ENCODE results near the gene FARP1. TPM values are rescaled to one million over a fixed set of nuclear protein-coding genes. Genes with fewer than 3 reads are reported as not detected.

FARP1 gene
- total RNA-seq, 2 donors from 2014 or later = 0.55 to 2.4 TPM

GRCh38 chr13:98239162-98240076, 96.5 kb downstream of the FARP1 start:
- Mint-ChIP-seq H3K4me1 (ENCODE audit: low read depth) (no peaks in the 10 kb centered on the region), H3K4me3 (no peak overlapping the region), H3K9me3 (no peaks in the 10 kb centered on the region)

DNA sequence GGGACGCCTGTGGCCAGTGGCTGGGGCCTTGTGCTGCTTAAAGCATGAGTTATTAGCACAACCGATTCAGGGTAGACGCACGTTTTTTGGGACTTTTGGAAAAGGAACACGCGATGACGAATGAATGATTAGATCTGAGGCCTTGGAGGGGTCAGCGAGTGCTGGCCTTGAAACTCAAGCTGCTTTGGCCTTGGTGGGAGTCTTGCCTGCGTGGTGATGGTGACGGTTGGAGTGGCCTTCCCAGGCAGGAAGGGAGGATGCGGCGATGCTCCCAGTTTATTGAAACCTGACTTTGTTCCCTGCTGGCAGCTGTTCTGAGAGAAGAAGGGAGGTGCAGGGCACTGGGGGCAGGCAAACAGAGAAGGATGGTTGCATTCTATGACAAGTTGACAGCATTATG, 97.2 kb downstream of the FARP1 start:
- H3K4me1 Mint-ChIP-seq (ENCODE audit: low read depth) = no peaks in the 10 kb centered on the region
- no peak overlapping the region for H3K4me3 Mint-ChIP-seq
- no peaks in the 10 kb centered on the region for H3K9me3 Mint-ChIP-seq
- DNase-seq (no peak), ATAC-seq (replicated peaks in 1 of 2) (no peak)
- no peaks in the 10 kb centered on the region for H3K36me3 Mint-ChIP-seq (ENCODE audit: insufficient read depth in 2 of 2)
- H3K27me3 Mint-ChIP-seq (ENCODE audit: low read depth) = no peaks in the 10 kb centered on the region
- no peak overlapping the region for H3K27ac Mint-ChIP-seq

More at GRCh38 chr13:98239162-98240076, 96.5 kb downstream of the FARP1 start:
- no peaks in the 10 kb centered on the region for H3K36me3 Mint-ChIP-seq (ENCODE audit: insufficient read depth in 2 of 2)
- no peak for ATAC-seq (replicated peaks in 1 of 2)
- no peak overlapping the region for H3K27ac Mint-ChIP-seq
- no peak for DNase-seq
- no peaks in the 10 kb centered on the region for H3K27me3 Mint-ChIP-seq (ENCODE audit: low read depth)

DNA sequence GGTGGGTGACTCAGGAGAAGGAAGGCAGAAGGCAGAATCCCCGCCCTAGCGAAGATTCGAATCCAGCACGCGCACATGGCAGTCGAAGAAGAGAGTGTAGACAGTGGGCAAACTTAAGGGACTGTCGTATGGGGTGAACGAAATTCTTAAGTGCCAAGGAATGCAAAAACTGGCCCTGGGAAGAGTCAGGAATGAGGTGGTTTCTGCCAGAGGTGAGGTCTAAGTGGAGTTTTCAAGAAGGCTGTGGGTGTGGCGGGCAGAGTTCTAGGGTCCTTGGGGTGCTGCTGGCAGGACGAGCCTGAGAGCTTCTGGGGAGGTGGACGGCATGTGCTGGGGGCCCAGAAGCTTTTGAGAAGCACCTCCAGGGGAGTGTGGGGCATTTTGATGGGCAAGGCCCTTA, 98.1 kb downstream of the FARP1 start:
- ATAC-seq (replicated peaks in 1 of 2) (no peak), DNase-seq (no peak)
- Mint-ChIP-seq H3K4me1 (ENCODE audit: low read depth) (no peaks in the 10 kb centered on the region), H3K4me3 (no peak overlapping the region), H3K27ac (no peak overlapping the region), H3K36me3 (ENCODE audit: insufficient read depth in 2 of 2) (no peaks in the 10 kb centered on the region), H3K9me3 (no peaks in the 10 kb centered on the region), H3K27me3 (ENCODE audit: low read depth) (no peaks in the 10 kb centered on the region)

GRCh38 chr13:98241976-98242375, 99.1 kb downstream of the FARP1 start:
- no peaks in the 10 kb centered on the region for H3K4me1 Mint-ChIP-seq (ENCODE audit: low read depth)
- no peak overlapping the region for H3K27ac Mint-ChIP-seq
- DNase-seq = no peak
- ATAC-seq (replicated peaks in 1 of 2) = no peak
- no peaks in the 10 kb centered on the region for H3K36me3 Mint-ChIP-seq (ENCODE audit: insufficient read depth in 2 of 2)
- no peaks in the 10 kb centered on the region for H3K9me3 Mint-ChIP-seq
- no peak overlapping the region for H3K4me3 Mint-ChIP-seq
- H3K27me3 Mint-ChIP-seq (ENCODE audit: low read depth) = no peaks in the 10 kb centered on the region

- no peak for ATAC-seq (replicated peaks in 1 of 2)
- no peaks in the 10 kb centered on the region for H3K27me3 Mint-ChIP-seq (ENCODE audit: low read depth)
- H3K4me1 Mint-ChIP-seq (ENCODE audit: low read depth) = no peaks in the 10 kb centered on the region
- H3K36me3 Mint-ChIP-seq (ENCODE audit: insufficient read depth in 2 of 2) = no peaks in the 10 kb centered on the region
- H3K9me3 Mint-ChIP-seq = no peaks in the 10 kb centered on the region
- no peak overlapping the region for H3K27ac Mint-ChIP-seq
- DNase-seq = no peak
- no peak overlapping the region for H3K4me3 Mint-ChIP-seq
Observed at GRCh38 chr13:98242403-98242802, 99.5 kb downstream of the FARP1 start.

DNA sequence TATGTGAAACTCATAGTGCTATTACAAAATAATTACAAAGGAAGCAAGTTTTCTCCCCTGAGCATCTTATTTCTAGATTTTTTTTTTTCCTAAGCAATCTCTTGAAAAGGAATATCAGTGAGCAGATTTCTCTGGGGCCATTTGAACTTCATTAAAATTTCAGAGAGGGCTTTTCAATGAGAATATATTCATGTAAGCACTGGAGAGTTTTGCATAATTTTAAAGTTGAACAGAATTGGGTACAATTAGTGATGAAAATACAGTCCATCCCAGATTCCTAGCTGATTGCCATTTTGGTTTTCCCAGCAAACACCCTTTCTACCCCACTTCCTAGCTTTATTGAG, 101.0 kb downstream of the FARP1 start:
- Mint-ChIP-seq H3K9me3 (no peaks in the 10 kb centered on the region), H3K27ac (no peak overlapping the region), H3K4me3 (no peak overlapping the region), H3K4me1 (ENCODE audit: low read depth) (no peaks in the 10 kb centered on the region), H3K36me3 (ENCODE audit: insufficient read depth in 2 of 2) (no peaks in the 10 kb centered on the region), H3K27me3 (ENCODE audit: low read depth) (no peaks in the 10 kb centered on the region)
- DNase-seq (no peak), ATAC-seq (replicated peaks in 1 of 2) (no peak)

- Mint-ChIP-seq H3K27me3 (ENCODE audit: low read depth) (no peaks in the 10 kb centered on the region), H3K4me1 (ENCODE audit: low read depth) (no peaks in the 10 kb centered on the region), H3K27ac (no peak overlapping the region), H3K9me3 (no peaks in the 10 kb centered on the region), H3K36me3 (ENCODE audit: insufficient read depth in 2 of 2) (no peaks in the 10 kb centered on the region), H3K4me3 (no peak overlapping the region)
- DNase-seq = no peak
- no peak for ATAC-seq (replicated peaks in 1 of 2)
Observed at GRCh38 chr13:98246538-98247172, 103.8 kb downstream of the FARP1 start.

GRCh38 chr13:98251708-98252107, 108.8 kb downstream of the FARP1 start:
- no peaks in the 10 kb centered on the region for H3K4me1 Mint-ChIP-seq (ENCODE audit: low read depth)
- DNase-seq (no peak), ATAC-seq (replicated peaks in 1 of 2) (no peak)
- peaks cover 10% of the 10 kb centered on the region for H3K27me3 Mint-ChIP-seq (ENCODE audit: low read depth)
- no peaks in the 10 kb centered on the region for H3K9me3 Mint-ChIP-seq
- no peak overlapping the region for H3K27ac Mint-ChIP-seq
- H3K36me3 Mint-ChIP-seq (ENCODE audit: insufficient read depth in 2 of 2) = no peaks in the 10 kb centered on the region
- no peak overlapping the region for H3K4me3 Mint-ChIP-seq

GRCh38 chr13:98252931-98253470, 110.1 kb downstream of the FARP1 start:
- DNase-seq (no peak), ATAC-seq (replicated peaks in 1 of 2) (no peak)
- no peak overlapping the region for H3K4me3 Mint-ChIP-seq
- no peak overlapping the region for H3K27ac Mint-ChIP-seq
- peaks cover 10% of the 10 kb centered on the region for H3K27me3 Mint-ChIP-seq (ENCODE audit: low read depth)
- no peaks in the 10 kb centered on the region for H3K9me3 Mint-ChIP-seq
- no peaks in the 10 kb centered on the region for H3K36me3 Mint-ChIP-seq (ENCODE audit: insufficient read depth in 2 of 2)
- H3K4me1 Mint-ChIP-seq (ENCODE audit: low read depth) = no peaks in the 10 kb centered on the region

GRCh38 chr13:98253526-98253925, 110.6 kb downstream of the FARP1 start:
- Mint-ChIP-seq H3K9me3 (no peaks in the 10 kb centered on the region), H3K27me3 (ENCODE audit: low read depth) (peaks cover 10% of the 10 kb centered on the region), H3K27ac (no peak overlapping the region), H3K4me3 (no peak overlapping the region), H3K4me1 (ENCODE audit: low read depth) (no peaks in the 10 kb centered on the region), H3K36me3 (ENCODE audit: insufficient read depth in 2 of 2) (no peaks in the 10 kb centered on the region)
- DNase-seq (no peak), ATAC-seq (replicated peaks in 1 of 2) (no peak)

DNA sequence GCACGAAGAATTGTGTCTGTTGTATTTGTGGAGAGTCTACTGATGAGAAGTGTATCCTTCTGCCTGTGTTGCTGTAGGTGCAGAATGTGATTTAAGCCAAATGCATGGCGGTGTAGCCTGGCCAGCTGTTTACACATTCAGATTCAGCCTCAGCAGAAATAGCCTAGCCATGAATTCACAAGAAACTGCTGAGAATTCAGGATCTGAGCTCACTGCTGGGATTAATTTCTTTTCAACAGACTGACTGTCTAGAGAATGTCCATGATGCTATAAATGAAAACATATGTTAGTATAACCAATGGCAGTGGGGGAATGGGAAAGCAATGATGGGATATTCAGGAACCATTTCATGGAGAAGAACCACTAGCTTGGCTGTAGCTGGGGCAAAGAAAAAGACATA, 111.6 kb downstream of the FARP1 start:
- H3K4me1 Mint-ChIP-seq (ENCODE audit: low read depth) = no peaks in the 10 kb centered on the region
- no peak overlapping the region for H3K27ac Mint-ChIP-seq
- H3K9me3 Mint-ChIP-seq = no peaks in the 10 kb centered on the region
- DNase-seq (no peak), ATAC-seq (replicated peaks in 1 of 2) (no peak)
- no peaks in the 10 kb centered on the region for H3K36me3 Mint-ChIP-seq (ENCODE audit: insufficient read depth in 2 of 2)
- H3K27me3 Mint-ChIP-seq (ENCODE audit: low read depth) = peaks cover 10% of the 10 kb centered on the region
- H3K4me3 Mint-ChIP-seq = no peak overlapping the region

DNA sequence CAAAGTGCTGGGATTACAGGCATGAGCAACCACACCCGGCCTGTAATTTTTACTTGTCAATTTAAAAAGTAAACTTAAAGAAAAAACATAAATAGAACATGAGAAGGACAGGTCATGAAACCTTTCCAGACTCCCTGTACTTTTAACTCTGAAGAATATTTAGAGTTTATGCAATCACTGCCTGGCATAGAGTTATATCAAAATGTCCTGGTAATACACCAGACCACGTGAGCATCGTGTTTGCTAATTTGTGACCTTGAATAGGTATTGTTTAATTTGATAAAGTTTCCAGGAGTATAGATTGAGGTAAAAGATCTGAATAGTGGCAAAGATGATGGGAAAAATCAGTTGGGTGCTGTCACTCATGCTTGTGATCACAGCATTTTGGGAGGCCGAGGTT, 115.3 kb downstream of the FARP1 start:
- ATAC-seq (replicated peaks in 1 of 2) (no peak), DNase-seq (no peak)
- Mint-ChIP-seq H3K4me1 (ENCODE audit: low read depth) (no peaks in the 10 kb centered on the region), H3K27ac (no peak overlapping the region), H3K4me3 (no peak overlapping the region), H3K9me3 (no peaks in the 10 kb centered on the region), H3K36me3 (ENCODE audit: insufficient read depth in 2 of 2) (no peaks in the 10 kb centered on the region), H3K27me3 (ENCODE audit: low read depth) (peaks cover 10% of the 10 kb centered on the region)

GRCh38 chr13:98260357-98261164, 117.7 kb downstream of the FARP1 start:
- Mint-ChIP-seq H3K27ac (no peak overlapping the region), H3K27me3 (ENCODE audit: low read depth) (peaks cover 8% of the 10 kb centered on the region), H3K36me3 (ENCODE audit: insufficient read depth in 2 of 2) (no peaks in the 10 kb centered on the region), H3K9me3 (no peaks in the 10 kb centered on the region), H3K4me3 (no peak overlapping the region), H3K4me1 (ENCODE audit: low read depth) (no peaks in the 10 kb centered on the region)
- DNase-seq (no peak), ATAC-seq (replicated peaks in 1 of 2) (no peak)
